Raji (cell line): ENCODE measurements around the gene SFTA2.

ENCODE experiments used
- POLR2A ChIP-seq: IDR thresholded peaks from 2 replicates; pipeline ENCODE4 v1.6.1; 2011; ENCODE audit warnings: low read depth, low read length, control low read depth; ENCODE audit not compliant: insufficient read depth

The SFTA2 gene

DNA sequence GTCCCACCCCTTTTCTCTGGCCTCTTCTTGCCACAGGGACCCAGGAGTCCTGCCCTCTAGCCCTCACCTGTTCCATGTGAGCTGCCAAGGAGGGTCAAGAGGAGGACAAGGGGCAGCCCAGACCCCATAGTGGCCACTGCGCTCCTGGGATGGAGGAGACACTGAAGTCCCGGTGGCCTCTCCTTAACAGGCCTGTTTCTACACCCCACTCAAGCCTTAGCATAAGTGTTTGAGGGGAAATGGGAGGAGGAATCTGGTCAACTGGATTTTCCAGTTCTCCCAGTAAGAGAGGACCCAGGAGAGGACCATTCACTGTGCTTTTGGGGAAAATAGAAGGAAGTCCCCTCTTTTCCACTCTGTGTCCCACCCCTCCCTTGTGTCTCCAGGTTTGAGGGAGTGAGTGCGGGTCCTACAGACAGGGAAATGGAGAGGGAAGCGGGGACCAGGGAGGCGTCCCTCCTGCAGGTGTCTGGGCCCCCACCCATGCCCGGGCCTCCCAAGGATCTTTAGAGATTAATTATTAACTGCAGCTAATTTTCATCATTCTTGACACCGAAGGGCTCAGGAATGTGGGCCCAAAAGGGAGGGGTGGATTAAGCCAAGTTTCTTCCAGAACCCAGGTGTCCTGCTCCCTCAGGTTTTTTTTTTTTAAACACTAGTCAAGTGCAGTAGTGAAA lies at the start of gene SFTA2:
Gene SFTA2 (minus strand): TSS at position 202 of the 677 bp plus-strand sequence. CDS start 74 bp downstream, at position 128.
- TF ChIP-seq POLR2A: no peak

DNA sequence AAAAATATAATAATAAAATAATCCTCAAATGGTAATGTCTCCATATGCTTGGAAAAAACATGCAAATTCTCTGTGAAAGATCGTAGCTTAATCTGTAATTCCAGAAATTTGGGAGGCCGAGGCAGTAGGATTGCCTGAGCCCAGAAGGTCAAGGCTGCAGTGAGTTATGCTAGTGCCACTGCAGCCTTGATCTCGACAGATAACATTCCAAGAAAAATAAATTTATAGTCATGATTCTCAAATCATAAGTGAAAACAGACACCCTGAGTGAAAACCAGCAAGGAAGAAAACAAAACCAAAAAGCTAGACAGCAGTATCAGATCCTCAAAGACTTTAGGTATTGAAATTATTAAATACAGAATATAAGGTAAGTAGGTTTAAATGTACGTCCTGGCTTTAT lies 47.7 kb upstream of the SFTA2 start:
- no peak for TF ChIP-seq POLR2A

DNA sequence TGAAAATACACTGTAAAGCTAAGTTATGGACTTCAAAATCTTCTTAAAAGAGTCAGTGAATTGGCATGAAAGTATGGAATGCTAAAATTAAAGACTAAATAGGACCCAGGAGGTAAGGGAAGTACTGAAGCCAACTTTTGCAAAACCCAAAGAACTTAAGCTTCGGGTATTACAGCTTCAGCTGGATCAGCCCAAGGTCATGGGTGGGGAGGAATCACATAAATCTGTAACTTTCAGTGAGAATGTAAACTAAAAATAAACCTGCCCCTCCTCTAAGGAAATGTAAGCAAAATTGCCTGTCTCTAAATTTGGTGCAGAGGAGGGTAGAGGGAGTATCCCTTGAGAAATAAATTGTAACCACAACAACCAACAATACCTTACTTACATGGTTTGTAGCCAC lies 47.2 kb upstream of the SFTA2 start:
- no peak for TF ChIP-seq POLR2A

DNA sequence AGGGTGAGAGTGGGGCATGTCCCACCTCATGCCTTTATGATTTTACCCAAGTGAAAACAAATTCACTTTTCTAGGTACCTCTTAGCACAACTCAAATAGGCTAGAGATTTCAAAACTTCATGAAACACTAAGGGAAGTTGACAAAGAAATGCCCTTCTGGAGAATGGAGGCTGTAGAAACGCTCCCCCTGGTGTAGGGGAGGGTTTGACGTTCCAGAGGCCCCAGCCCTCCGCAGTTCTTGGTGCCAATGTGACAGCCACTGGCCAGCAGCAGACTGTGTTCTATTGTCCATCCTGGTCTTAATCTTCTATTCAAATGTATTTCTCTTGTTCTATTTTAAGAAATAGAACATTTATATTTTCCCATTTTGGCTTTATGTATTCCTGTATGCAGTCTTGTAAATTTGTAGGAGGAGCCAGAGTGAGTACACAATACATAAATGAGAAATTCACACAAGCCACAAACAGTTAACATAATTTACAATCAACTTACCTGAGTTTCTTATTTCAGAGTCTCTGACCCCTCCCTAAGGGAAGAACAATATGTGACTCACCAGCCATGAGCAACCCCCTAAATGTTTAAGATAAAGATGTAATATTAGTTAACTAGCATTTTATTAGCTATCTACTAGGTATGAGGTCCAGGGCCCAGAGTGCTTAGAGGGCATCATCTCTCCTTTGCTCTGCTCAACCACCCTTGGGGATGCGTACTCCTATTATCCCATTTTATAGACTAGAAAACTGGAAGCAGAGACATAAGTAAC lies 42.7 kb upstream of the SFTA2 start:
- no peak for TF ChIP-seq POLR2A

DNA sequence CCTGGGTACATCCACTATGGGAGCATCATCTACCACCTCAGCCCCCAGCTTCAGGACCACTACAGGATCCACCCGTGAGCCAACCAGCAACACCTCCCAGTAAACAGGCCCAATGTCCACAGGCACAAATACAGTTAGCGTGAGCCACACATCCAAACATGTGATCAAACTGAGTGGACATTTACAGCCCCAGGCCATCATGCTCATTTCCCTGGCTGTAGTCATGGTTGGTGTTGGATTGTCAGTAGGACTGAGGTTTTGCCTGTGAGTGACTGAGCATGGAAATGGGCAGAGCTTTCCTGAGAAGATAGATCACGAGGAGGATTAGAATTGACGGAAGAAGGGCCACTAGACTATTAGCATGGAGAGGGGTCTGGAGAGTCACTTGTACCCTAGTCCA lies 40.8 kb upstream of the SFTA2 start:
- TF ChIP-seq POLR2A: no peak

DNA sequence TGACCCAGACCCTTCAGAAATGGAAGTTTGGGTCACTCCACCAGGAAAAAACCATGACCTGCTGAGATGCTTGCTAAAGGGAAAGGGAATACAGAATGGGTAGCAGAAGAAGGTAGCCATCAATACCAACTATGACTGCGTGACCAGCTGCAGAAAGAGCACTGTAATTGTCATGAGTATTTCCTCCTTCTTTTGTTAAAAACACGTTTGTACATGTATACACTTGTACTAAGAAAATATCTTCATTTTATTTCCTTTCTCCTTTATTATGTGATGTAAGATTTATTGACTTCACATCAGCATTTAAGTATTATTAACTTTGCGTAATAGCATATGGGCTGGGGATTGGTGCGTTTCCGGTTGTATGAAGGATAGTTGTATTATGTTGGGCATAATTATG lies 39.0 kb upstream of the SFTA2 start:
- TF ChIP-seq POLR2A: no peak

DNA sequence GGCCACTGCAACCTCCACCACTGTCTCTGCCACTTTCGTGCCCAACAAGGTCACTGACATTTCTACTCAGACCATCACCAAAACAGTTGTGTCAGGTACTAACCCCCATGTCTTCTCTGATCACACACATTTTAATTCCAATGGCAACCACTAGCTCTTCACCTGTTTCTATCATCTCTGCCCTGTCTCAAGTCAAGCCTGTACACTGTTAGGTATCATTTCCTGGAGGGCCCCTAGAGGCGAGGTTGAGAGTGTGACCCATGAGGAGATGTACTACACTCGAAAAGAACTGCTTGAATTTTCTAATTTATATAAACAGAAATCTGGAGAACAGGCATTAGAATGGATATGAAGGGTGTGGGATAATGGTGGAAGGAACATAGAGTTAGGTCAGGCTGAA lies 34.2 kb upstream of the SFTA2 start:
- no peak for TF ChIP-seq POLR2A

DNA sequence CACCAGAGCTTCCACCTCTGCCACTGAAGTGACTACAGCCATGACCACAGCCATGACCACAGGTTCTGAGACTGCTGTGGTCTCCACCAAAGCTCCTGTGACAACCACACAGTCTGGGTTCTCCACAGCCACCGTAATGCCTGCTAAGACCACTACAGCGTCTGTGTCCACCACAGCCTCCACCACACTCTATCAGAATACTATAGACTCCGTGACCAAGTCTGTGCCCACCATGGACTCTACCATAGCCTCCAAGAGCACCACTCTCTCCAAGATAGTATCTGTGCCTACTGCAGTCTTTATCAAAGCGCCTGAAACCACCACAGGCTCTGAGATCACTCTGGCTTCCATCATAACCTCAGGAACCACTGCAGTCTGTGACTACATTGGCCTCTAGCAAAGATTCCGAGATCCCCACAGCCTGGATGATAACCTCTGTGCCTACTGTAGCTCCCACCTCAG lies 33.2 kb upstream of the SFTA2 start:
- no peak for TF ChIP-seq POLR2A

DNA sequence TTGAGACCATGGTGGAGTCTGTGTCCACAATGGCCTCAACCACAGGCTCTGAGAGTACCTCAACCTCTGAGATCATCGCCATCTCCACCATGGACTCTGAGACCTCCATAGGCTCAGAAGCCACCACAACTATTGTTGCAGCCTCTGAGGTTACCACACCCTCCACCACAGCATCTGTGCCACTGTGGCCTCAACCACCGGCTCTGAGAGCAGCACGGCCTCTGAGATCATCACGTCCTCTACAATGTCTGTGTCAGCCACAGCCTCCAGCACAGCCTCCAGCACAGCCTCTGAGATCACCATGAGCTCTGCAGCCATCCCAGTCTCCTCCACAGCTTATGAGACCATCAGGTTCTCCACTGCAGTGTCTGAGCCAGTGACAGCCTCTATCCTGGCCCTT lies 32.1 kb upstream of the SFTA2 start:
- no peak for TF ChIP-seq POLR2A

DNA sequence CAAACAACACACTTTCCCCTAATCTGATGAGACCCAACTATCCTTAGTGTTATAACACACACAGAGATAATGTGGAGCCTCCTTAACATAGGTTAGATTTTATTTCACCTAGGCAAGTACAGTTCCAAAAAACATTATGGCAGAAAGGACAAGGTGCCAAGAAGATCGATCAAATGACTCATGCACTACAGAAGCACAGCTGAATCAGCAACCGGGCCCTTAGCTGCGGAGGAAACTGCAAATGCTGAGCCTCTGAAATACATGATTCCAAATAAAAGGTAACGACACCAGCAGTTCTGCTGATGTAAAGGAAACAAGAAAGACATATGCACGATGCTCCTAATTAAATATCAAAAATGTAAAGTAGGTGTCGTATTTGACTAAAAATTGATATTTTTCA lies 31.7 kb upstream of the SFTA2 start:
- TF ChIP-seq POLR2A: no peak

DNA sequence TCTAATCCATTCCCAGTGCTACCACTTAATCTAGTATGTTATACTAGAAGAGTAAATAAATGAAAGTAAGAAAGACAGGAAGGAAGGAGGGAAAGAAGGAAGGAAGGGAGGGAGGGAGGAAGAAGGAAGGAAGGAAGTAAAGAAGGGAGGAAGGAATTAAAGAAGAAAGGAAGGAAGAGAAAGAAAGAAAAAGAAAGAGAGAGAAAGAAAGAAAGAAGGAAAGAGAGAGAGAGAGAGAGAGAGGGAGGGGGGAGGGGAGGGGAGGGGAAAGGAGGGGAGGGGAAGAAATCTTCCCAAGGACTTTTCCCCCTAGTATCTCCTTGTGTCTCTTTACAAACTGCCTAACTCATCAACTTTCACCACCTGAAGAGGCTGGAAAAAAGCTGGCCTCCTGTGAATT lies 30.7 kb upstream of the SFTA2 start:
- TF ChIP-seq POLR2A: no peak

DNA sequence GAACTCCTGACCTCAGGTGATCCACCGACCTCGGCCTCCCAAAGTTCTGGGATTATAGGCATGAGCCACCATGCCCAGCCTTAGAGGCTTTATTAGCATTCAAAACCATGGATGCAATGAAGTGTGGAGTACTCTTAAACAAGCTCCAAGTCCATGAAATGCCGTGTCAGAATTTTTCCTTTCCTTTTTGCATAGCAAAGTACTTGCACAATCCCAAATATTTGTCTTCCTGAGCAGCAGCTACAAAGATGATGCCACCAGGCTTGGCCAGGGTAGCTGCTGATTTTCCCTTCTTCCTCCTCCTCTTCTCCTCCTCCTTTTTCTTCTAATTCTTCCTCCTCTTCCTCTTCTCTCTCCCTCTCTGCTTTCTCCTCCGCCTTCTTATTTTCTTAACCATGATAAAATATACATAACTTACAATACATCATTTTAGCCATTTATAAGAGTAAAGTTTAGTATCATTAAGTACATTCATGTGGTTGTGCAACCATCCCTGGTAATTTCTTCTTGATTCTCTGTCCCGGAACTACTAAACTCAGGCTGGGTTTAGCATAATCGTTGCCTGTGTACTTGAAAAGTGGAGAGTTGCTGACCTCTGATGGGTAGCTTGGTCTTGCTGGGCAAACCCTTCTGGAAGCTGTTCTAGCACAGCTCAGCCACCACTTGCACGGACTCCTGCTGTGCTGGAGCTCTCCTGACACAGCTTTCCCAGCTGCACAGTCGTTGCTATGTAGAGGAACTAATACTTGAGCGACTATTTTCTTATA lies 29.1 kb upstream of the SFTA2 start:
- no peak for TF ChIP-seq POLR2A

DNA sequence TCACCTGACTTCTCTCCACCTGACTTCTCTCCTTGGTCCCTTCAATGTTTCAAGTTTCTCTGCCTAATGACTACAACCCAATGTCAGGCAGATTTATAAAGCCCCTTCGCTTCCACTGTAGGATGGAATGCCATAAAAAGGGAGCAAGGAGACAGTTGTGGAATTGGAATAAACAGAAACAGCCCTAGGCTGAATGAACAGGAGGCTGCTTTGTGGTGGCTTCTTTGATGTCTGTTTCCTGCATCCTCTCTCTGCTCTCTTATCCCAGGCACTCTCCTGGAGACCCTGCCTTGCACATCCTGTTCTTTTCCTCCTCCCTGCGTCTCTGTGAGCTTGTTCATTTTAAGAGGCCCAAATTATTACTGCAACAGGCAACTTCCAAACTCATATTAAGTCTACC lies 25.7 kb upstream of the SFTA2 start:
- TF ChIP-seq POLR2A: no peak

DNA sequence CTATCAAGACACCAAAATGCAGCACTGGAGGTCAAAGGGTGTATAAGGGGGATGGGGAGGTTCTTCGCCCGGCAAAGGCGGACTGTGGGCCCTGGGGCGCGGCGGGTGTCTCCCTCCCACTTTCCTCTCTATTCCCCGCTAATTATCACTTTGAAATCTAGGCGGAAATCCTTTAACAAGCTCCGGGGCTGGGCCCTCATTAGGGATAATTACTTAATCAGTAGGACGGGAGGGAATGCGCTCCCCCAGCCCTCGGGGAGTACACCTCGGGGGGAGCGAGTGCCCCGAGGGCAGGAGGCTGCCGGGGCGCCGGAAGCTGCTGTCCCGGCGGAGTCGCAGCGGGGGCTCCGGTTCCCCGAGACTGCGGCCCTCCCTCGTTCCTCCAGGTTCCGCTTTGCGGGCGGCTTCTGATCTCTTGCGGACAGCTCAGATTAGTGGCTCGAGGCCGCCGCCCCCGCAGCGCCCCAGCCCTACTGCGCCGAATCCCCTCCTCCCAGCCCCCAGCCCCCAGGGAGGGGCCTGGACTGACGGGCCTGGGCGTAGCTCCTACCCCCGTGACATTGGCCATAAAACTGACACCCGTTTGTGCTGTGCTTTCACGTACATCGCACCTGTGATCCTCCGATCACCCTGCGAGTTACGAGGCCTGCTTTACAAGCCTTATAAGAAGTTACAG lies 23.5 kb upstream of the SFTA2 start:
- no peak for TF ChIP-seq POLR2A
